Islet precursor cell (in vitro differentiated cells): ENCODE results near the gene CDC42.
"Not testable (repeated sequence)": the region's sequence is repeated elsewhere in the genome, so short reads cannot be mapped to it uniquely, and the experiment has no call there.

ENCODE experiments used
- DNase-seq: peaks from one replicate; pipeline ENCODE4 v3.0.0-alpha.2; 2018

CDC42 gene

DNA sequence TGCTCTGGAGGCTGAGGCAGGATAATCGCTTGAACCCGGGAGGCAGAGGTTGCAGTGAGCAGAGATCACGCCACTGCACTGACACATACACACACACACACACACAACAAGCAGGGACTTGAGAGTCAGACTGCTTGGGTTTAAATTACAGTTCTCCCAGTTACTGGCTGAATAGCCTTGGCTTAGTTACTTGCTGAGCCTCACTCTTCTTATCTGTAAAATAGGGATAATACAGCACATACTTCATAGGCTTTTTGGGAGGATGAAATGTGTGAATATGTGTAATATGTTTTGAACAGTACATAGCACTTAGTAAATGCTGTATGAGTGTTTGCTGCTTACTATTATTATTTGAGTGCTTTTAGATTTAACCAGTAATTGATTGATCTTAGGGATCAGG is 23.8 kb downstream of the CDC42 start:
- no peak for DNase-seq

DNA sequence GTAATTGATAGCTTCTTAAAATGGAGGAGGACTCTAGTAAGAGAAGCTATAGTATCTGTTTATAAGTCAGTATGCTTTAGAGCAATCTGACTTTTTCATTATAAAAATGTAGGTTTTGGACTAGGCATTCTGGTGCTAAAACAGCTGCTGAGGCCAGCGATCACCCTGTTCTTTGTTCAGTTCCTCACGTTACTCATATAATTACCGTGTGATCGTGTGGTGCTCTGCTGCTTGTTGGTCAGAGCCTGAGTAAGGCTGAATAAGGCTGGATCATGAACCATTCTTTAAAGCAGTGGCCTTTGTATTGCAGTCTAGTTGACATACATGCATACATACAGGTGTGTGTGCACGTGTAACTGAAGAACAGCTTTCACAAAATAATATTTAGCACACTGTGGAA is 25.2 kb downstream of the CDC42 start:
- DNase-seq, result no peak

DNA sequence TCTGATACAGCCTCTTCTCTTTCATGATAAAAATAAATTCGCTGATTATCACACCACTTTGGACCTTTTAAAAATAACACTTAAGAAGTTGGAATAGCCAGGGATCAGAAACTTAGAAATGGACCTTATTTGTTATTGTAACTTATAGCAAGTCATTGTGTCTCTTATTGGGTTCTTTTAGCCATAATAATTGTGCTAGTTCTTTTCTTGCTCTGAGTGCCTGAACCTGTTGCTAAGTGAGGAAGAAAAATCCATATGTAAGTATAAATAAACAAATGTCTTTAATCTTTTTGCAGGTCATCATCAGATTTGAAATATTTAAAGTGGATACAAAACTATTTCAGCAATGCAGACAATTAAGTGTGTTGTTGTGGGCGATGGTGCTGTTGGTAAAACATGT is 25.6 kb downstream of the CDC42 start:
- DNase-seq, result no peak

DNA sequence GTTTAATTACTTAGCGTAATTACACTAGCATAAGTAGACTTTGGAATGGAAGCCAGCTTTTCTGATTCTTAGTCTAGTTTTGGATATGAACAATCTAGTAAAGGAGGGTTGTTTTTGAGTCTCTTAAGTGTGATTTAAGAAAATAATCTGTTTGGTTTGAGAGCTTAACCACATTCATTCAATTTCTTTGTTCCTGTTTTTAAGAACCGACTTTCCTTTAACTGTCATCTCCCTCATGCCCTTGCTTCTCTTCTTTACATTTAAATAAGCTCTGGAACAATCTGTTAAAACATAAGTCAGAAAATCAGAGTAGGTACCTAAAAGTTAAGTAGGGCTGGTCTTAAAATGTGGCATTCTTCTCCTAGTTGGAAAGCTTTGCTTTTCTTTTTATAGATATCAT is 27.7 kb downstream of the CDC42 start:
- no peak for DNase-seq

DNA sequence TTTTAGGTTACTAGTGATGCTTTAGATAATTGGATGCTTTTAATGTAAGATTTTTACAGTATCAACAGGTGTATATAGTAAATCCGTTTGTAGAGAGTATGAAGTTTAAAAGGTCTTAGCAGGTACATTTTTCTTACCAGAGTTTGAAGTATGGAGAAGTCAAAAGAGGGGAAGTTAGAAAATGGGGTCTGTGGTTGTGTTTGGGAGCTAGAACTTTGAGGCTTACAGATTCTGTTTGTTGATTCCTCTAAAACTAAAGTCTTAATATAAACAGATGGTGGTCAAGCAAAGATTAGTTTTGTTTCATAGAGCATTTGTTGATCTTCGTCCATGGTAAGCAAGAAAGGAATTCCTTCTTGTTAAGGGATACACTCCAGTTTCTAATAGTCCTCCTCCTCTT is 35.8 kb downstream of the CDC42 start:
- no peak for DNase-seq

DNA sequence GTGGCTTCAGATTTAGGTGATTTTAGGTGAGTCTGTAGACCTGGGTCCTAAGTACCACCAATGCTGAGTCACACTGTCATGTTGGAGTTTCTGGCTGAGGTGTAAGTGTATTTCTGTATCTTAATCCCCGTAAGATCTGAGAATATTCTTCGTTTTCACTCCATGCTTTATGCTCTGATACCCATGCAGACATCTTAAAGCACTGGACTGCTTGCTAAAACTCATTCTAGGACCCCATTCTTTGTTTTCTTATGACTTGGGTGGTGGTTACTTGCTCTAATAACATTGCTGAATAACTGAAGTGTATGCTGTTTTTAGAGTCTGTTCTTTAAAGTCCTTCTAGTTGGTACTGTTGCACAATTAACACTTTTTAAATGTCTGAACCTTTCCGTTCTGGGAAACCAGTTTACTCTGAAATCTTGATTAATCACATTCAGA is 36.6 kb downstream of the CDC42 start:
- no peak for DNase-seq

DNA sequence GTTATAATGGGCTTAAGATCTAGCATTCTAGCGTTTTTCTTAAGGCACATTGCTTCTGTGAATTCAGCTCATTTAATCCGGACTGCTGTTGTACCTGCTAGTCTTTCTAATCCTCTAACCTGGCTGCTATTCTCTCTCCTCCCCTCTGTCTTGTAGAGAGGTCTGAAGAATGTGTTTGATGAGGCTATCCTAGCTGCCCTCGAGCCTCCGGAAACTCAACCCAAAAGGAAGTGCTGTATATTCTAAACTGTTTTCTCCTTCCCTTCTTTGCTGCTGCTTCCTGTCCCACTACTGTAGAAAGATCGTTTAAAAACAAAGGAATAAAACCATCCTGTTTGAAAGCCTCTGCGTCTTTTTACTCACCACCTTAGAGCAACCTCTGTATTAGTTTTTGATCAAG is 37.3 kb downstream of the CDC42 start:
- DNase-seq, result no peak

DNA sequence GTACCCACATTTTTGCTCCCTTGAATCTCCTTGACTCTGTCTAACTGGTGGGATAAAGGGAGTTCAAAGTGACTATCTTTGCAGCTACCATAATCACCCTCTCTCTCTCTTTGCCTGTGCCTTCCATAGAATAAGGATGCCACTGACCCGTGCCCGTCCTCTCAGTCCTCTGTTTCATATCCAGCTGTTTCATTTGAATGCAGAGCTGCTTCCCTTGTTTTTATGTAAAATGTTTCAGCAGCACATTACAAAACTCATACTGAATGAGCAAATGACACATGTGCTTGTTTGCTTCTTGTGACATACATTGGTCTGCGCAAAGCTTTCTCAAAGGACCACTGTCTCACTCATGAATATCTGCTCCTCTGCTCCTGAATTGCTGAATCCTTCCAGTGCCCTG is 38.4 kb downstream of the CDC42 start:
- DNase-seq, result no peak

DNA sequence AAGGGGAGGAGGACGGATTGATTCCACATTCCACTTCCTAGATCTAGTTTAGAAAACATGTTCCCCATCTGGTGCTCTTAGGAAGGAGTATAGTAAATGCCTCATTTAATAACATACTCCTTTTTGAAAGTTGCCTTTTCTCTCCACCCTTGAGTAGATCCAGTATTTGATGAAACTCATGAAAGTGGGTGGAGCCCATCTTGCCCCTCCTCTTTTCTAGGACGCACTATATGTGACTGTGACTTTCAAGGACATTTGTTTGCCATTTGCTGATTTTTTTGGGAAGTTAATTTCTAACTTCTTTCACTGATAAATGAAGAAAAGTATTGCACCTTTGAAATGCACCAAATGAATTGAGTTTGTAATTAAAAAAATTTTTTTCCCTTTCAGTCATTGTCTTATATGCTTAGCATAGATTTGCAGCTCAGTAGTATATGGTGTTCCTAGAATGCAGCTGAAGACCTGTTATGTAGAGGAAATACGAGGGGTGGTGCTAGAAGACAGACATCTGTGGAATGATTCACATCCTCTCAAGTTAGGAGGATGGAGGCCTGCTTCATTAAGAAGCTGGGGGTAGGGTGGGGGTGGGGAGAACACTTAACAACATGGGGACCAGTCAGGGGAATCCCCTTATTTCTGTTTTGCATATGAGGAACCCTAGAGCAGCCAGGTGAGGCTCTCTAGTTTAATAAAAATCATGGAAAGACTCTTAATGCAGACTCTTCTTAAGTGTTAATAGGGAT is 39.7 kb downstream of the CDC42 start:
- DNase-seq, result not testable (repeated sequence)

DNA sequence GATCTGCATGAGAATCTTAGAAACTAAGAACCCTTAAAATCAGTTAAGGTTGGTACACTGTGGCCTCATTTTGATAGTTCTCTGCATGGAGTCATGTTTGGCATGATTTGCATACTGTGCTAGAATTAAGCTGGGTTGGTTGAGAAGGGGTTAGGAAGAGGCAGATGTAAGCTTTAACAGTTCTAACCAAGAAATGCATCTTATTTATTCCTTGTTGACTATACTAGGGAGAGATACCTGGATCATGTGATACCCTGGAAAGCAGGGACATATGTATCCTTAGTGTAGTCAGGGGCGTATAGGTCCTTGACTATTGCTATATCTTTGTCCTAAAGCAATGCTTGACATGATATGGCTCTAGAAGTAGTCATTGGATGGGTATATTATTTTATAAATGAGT is 41.0 kb downstream of the CDC42 start:
- no peak for DNase-seq

DNA sequence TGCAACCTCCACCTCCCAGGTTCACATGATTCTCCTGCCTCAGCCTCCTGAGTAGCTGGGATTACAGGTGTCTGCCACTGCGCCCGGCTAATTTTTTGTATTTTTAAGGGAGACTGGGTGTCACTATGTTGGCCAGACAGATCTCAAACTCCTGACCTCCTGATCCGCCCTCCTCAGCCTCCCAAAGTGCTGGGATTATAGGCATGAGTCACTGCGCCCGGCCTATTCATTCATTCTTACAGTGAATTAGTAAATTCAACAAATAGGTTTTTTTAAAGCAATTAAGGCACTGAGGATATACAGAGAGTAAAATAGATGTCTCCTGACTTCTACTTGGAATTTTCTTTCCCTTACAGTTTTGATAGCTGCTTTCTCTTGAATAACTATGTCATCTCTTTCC is 43.5 kb downstream of the CDC42 start:
- no peak for DNase-seq

DNA sequence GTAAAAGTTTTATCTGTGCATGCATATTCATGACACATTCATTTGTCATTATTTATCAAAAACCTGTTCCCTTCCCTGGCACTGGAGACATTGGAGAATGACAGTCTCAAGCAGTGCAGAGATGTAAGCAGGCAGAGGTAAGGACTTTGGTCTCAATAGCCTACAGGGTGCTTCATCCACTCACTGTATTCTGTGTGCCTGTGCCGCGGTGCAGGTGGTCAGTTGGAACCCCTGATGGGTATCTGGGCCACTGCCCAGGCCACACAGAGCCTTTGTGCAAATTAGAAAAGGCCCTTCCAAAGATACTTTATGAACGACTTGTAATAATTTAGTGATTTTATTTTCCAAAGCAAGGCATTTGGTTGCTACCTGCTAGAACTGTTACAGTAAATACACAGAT is 44.0 kb downstream of the CDC42 start:
- DNase-seq, result no peak

DNA sequence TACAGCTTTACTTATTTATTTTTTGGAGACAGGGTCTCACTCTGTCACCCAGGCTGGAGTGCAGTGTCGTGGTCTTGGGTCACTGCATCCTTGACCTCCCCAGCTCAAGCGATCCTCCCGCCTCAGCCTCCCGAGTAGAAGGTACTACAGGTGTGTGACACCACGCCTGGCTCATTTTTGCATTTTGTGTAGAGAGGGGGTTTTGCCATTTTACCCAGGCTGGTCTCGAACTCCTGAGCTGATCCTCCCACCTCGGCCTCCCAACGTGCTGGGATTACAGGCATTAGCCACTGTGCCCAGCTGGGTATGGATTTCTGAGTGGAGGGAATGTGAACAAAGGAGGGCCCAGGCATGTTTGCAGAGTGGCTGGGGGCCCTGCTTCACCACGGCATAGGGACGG is 46.2 kb downstream of the CDC42 start:
- DNase-seq, result no peak

DNA sequence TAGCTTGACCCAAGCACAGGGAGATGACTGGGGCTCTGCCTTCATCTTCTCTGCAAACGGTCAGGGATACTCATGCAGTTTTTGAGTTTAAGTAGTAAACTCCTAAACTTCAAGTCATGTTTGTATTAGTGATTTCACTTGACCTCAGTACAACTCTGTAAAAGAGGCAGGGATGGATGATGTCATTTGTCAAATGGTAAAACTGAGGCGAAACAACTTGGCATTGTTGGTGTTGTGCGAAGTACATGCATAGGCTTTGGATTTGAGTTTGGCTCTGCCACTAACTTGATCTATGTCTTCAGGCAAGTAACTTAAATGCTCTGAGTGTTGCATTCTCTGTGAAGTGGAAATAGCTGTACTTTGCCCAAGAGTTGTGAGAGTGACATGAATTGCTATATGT is 47.7 kb downstream of the CDC42 start:
- DNase-seq, result no peak

DNA sequence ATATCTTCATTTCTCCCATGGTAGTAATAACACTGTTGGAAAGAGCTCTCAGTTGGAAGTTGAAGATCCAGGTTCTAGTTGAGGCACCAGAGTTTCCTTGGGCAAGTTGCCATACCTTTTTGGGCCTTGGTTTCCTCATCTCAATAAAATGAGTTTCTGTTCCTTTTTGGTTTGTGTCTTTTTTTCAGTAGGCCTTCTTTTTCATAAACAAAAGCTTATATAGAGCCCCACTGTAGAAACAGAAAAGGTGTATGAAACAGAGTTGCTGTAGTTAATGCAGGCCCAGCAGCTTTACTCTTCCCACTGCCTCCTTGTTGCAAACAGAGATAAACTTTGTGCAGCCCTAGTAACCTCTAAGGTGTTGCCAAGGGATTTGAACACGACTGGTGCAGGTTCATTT is 48.7 kb downstream of the CDC42 start:
- no peak for DNase-seq

DNA sequence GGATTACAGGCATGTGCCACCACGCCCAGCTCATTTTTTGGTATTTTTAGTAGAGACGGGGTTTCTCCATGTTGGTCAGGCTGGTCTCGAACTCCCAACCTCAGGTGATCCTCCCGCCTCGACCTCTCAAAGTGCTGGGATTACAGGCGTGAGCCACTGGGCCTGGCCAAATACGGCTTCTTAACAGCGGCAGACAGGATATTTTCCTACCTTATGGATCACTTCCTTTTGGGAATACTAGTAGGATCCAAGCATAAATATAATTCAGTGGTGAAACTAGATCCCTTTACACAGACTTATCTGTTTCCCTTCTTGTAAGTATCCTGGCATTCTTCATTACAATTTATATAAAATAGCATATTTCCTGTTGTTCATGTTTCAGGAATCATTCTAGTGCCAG is 49.5 kb downstream of the CDC42 start:
- no peak for DNase-seq

DNA sequence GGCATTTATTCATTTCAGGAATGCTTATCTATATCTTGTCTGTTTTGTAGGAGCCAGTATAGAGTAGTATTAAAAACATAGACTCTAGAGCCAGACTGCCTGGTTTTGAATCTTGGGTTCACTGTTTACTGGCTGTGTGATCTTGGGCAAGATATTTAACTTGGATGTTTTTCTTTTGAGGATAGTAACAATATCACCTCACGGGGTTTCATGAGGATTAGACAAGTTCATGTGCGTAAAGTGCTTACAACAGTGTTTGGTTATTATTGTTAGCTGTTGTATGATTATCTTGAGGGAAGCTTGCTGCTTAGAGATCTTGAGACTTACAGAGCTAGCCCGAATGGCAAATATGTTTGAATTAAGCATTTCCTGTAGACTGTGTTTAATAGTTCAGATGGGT is 50.2 kb downstream of the CDC42 start:
- no peak for DNase-seq

DNA sequence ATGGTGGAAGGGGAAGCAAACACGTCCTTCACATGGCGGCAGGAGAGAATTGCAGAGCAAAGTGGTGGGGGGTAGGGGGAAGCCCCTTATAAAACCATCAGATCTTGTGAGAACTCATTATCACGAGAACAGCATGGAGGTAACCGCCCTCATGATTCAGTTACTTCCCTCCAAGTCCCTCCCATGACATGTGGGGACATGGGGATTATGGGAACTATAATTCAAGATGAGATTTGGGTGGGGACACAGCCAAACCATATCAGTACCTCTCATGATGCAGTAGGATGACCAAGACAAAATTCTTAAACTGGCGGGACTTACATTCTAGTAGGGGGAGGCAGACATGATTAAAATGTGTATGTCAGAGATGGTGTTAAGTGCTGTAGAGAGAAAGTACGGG is 51.6 kb downstream of the CDC42 start:
- DNase-seq, result no peak

DNA sequence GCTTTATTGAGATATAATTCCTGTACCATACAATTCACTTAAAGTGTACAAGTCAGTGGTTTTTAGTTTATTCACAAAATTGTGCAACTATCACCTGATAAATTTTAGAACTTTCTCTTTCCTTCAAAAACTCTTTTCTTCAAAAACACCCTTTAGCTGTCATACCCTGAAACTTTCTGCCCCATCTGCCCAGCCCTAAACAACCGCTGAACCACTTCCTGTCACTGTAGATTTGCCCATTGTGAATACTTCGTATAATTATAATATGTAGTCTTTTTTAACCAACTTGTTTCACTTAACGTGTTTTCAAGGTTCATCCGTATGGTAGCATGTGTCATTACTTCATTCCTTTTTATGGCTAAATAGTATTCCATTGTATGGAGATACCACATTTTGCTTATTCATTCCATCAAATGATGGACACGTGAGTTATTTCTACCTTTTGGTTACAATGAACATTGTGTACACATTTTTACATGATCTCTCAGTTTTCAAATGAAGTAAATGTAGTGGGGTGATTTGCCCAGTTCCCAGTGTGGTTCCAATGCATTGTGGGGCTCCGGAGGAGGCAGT is 52.4 kb downstream of the CDC42 start:
- DNase-seq, result no peak

DNA sequence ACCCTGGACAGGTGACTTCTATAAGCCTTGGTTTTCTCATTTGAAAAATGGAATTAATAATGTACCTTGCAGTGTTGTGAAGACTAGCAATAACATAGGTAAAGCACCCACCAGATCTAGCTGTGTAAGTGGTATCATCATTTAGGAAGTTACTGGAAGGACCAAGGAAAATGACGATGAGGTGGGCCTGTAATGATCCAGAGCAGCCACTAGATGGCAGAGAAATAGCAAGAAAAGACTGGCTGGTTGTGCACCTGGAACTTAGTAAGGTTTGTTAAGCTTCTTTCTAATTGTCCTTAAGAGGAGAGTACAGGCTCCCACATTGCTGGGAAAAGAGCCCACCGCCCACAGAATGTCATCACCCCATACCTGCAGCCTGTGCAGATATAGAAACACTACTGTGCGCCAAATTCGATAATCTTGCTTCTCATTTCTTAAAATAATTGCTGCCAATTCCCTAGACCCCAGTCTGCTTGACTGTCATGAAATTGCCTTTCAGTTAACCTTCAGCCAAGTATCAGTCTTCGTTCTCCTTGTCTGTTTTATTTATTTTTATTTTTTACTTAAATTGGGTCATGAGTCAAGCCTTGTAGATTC is 53.2 kb downstream of the CDC42 start:
- DNase-seq, result no peak

DNA sequence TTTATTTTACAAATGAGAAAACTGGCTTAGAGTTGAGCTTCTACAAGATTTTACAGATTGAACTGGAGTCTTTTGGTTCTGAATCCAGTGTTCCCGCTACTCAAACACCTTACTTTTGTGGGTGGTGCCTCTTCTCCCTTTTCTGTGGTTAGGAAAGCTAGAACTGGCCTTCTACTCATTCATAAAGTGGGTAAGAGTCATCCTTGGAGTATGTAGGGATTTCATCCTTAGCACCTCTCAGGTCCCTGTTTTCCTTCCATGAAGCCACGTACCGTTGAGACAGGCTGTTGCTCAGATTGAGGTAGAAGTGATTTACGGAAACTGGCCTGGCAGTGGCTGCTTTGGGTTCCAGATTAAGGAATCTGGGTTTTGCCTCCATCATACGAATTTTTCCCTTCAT is 54.6 kb downstream of the CDC42 start:
- DNase-seq, result no peak

DNA sequence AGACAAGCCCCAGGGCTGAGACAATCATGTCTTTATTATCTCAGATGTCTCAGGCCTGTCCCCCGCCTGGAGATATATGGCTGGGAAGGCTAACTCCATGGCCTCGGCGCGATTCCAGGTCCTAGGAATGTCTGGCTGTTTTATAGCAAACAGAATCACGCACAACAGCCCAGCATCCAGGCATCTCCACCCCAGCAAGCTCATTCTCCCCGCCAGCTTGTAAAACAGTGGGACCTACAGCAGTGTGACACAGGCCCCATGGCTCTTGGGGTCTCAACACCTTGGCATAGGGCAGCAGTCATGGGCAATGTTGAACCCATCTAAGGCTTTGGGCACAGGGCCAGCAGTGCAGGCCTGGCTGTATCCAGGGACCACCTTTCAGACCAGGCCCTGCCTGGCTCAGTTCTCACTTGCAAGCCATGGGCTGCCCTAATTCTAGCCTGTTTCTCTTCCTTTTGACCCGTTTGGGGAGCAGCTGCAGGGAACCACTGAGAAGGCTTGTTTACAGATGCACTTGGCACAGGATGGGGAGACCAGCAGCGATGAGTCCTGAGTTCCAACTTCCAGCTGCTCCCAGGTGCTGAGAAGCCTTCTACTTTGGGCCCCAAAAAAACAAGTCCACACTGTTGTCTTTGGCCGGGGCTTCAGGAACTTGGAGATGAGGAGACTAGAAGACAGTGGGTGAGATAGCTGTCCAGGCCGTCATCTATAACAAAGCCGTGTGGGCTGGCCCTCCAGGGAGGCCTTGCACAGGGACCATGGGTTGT is 56.0 kb downstream of the CDC42 start:
- DNase-seq, result no peak

DNA sequence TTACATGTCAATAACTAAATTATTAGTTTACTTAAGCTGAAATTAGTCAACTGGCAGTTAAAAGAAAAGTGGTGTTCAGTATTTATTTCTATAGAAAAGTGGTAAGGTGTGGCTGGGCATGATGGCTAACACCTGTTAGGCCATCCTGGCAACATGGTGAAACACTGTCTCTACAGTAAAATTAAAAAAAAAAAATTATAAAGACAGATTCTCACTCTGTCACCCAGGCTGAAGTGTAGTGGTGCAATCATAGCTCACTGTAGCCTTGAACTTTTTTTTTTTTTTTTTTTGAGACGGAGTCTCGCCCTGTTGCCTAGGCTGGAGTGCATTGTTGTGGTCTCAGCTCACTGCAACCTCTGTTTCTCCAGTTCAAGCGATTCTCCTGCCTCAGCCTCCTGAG is 57.5 kb downstream of the CDC42 start:
- no peak for DNase-seq

DNA sequence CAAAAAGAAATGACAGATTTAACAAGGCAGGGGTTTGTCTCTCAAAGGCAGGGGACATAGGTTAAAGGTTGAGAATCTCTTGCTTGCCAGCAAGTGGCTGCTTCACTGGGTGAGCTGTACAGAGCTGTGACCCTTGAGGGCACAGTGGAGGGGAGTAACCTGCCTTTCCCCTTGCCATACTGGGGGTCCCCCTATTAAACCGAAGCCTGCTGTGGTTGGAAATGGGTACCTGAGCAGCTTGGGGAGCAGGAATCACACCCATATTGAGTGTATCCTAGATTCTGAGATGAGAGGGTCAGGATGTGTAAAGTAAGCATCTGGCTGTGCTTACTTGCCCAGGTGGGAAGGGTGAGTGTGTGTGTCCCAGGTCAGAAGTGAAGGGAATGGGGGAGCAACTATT is 58.6 kb downstream of the CDC42 start:
- no peak for DNase-seq
